Heart left ventricle (tissue), 16 donors: ENCODE measurements around the gene RGMA. TPM values are rescaled to one million over a fixed set of nuclear protein-coding genes. Genes with fewer than 3 reads are reported as not detected.

Experiments
- ATAC-seq, 4 donors: fragments of 200-7000 bp; cut with Tn5 transposase; one replicate each; pipeline ENCODE4 v1.9.1; 2020 to 2022; ENCODE audit warnings: moderate library complexity in 4 of 4, mild to moderate bottlenecking in 3 of 4, moderate number of reproducible peaks in 1 of 4
- DNase-seq, 5 donors: peaks; one replicate each; pipeline ENCODE4 v3.0.0-alpha.2; 2020
- H3K27ac ChIP-seq, 12 donors: fragments of 200-600 bp; sonication (generic) in 4 of 12; one replicate each; pipeline versions ENCODE4 v1.5.0 to v1.8.0; 2016 to 2022; ENCODE audit warnings: mild to moderate bottlenecking in 2 of 12
- H3K27me3 ChIP-seq, 9 donors: fragments of 200-600 bp; sonication (generic) in 2 of 9; one replicate each; pipeline versions ENCODE4 v1.5.1 to v1.8.0; 2016 to 2022; ENCODE audit warnings: mild to moderate bottlenecking in 3 of 9
- H3K36me3 ChIP-seq, 9 donors: fragments of 200-600 bp; sonication (generic) in 2 of 9; one replicate each; pipeline versions ENCODE4 v1.5.0 to v1.8.0; 2018 to 2022; ENCODE audit warnings: mild to moderate bottlenecking in 2 of 9
- H3K4me1 ChIP-seq, 12 donors: fragments of 200-600 bp; sonication (generic) in 4 of 12; one replicate each; pipeline versions ENCODE4 v1.5.0 to v1.8.0; 2016 to 2022; ENCODE audit warnings: mild to moderate bottlenecking in 3 of 12
- H3K4me3 ChIP-seq, 12 donors: fragments of 200-600 bp; sonication (generic) in 4 of 12; one replicate each; pipeline versions ENCODE4 v1.5.0 to v1.8.0; 2017 to 2022; ENCODE audit warnings: mild to moderate bottlenecking in 9 of 12, moderate library complexity in 4 of 12
- H3K9me3 ChIP-seq, 12 donors: fragments of 200-600 bp; sonication (generic) in 4 of 12; one replicate each; pipeline versions ENCODE4 v1.5.0 to v1.8.0; 2016 to 2022; ENCODE audit warnings: mild to moderate bottlenecking in 1 of 12
- CTCF ChIP-seq, 12 donors: fragments of 200-600 bp; sonication (generic) in 4 of 12; IDR thresholded peaks; one replicate each; pipeline versions ENCODE4 v1.5.0 to v1.8.0; 2018 to 2022; ENCODE audit warnings: antibody characterized with exemption in 12 of 12, mild to moderate bottlenecking in 5 of 12
- POLR2A ChIP-seq, 2 donors: fragments of 450-650 bp; IDR thresholded peaks; one replicate each; pipeline ENCODE4 v1.6.1; 2017; ENCODE audit warnings: antibody characterized with exemption in 2 of 2, mild to moderate bottlenecking in 2 of 2, moderate library complexity in 2 of 2
- WGBS, 4 donors: extraction: QIAGEN DNeasy Blood & Tissue Kit in 2 of 4; methylation state at CpG; one replicate each; pipeline versions ENCODE4 v1.1.5 to v1.1.7; 2013 to 2018; 5-methylcytosine and 5-hydroxymethylcytosine counted together
- intact Hi-C, 10 donors: fragments of 100-400 bp; cut with DNase I; formaldehyde crosslinking; loops; one replicate each; pipeline versions ENCODE4 v1.11.1 to v1.14.2; 2022
- polyA plus RNA-seq, 2 donors: library from polyadenylated mRNA; stranded (reverse); fragments of 200-250 nt; gene quantifications; one replicate each; pipeline ENCODE4 v1.2.3, GENCODE V29; 2013
- total RNA-seq, 9 donors: library from RNA; depleted of rRNA in 2 of 9; stranded (reverse); fragments of >200 nt in 2 of 9; fragmentation: NEBNext Ultra II Directional in 3 of 9; extraction: Animal tissue kit (Norgen Biotek cat#: 25700) in 3 of 9; gene quantifications; one replicate each; pipeline versions ENCODE4 v1.1.0 to v1.2.4, GENCODE V29; 2016 to 2023
- donor health status: ischemic (EF 13 %, LVEDD 7.1; RV severe dilation, severe dysfunction).
- donor health status: healthy with polysubstance abuse.
- donor health status: DM: no; HTN: yes; CAD: no.
- donor health status: DM: no; HTN: no; CAD: no.
- donor health status: ischemic (EF 25% LVEDD 6.9; RV normal size, moderate dysfunction).
- donor health status: ischemic (EF 25% LVEDD 5.7; RV mildly dilated, moderate dysfunction).
- donor health status: healthy.
- donor health status: DM: yes; HTN: yes; CAD: no.
- donor health status: ischemic (EF 35%, LVEDD 5.7; RV mildly dilated, moderate dysfunction).
- donor health status: nonischemic (EF 11% LVEDD 7.7; RV severe dilation, severe dysfunction).
- donor health status: DM: yes; HTN: yes; CAD: no.
- donor health status: PGD.
- donor health status: ischemic (EF 29% LVEDD 5.4; RV normal size, mild dysfunction).
- donor health status: nonischemic (EF 23%, LVEDD 6.1; RV moderate dilation, normal function).

The RGMA gene
- total and polyA plus RNA-seq, 11 donors = 4.7 to 20.8 (median 14.8) TPM

- intact Hi-C loops = loop anchor here in 3 of 10 donors (1.0 to 10.0 kb wide), 3 partner anchors 235 to 1295 kb away; no protein-coding TSS in a partner anchor
- peak overlapping the region; percentile 6 to 96 (median 83) for H3K27ac ChIP-seq
- peaks cover 0 to 37% (median 32%) of the 10 kb centered on the region in 9 donors for H3K36me3 ChIP-seq
- 62 to 68% (median 67%) methylated on average over 14 to 17 of the region's 17 CpGs for WGBS, 4 donors
- DNase-seq = peak in 1 of 5 donors; percentile 51
- peak overlapping the region in 2 of 12 donors; percentile 1 for H3K4me3 ChIP-seq
- ATAC-seq = peak in 3 of 4 donors; percentile 1 to 3 (median 3)
- no peaks in the 10 kb centered on the region for H3K9me3 ChIP-seq
- peaks cover 0 to 67% (median 47%) of the 10 kb centered on the region in 12 donors for H3K4me1 ChIP-seq
- TF ChIP-seq POLR2A (IDR thresholded peaks at IDR 0.05) = no peak
- TF ChIP-seq CTCF (IDR thresholded peaks at IDR 0.05) = no peak
- H3K27me3 ChIP-seq = no peaks in the 10 kb centered on the region
Measured at GRCh38 chr15:93029214-93029835, 59.7 kb downstream of the RGMA start.

GRCh38 chr15:93028632-93029213 is 60.3 kb downstream of the RGMA start:
- H3K27ac ChIP-seq = peak overlapping the region; percentile 43 to 96 (median 83)
- no peaks in the 10 kb centered on the region for H3K27me3 ChIP-seq
- peaks cover 0 to 67% (median 47%) of the 10 kb centered on the region in 12 donors for H3K4me1 ChIP-seq
- DNase-seq = peak; percentile 68 to 93 (median 89)
- H3K4me3 ChIP-seq = peak overlapping the region in 2 of 12 donors; percentile 1
- H3K9me3 ChIP-seq = no peaks in the 10 kb centered on the region
- H3K36me3 ChIP-seq = peaks cover 0 to 43% (median 38%) of the 10 kb centered on the region in 9 donors
- 26 to 36% (median 31%) methylated on average over 21 of the region's 21 CpGs for WGBS, 4 donors
- intact Hi-C loops = loop anchor here in 3 of 10 donors (1.0 to 10.0 kb wide), 3 partner anchors 234 to 1296 kb away; no protein-coding TSS in a partner anchor
- TF ChIP-seq POLR2A (IDR thresholded peaks at IDR 0.05) = no peak
- TF ChIP-seq CTCF (IDR thresholded peaks at IDR 0.05) = no peak
- ATAC-seq = peak; percentile 45 to 75 (median 72)

GRCh38 chr15:93028111-93028631 is 60.8 kb downstream of the RGMA start:
- intact Hi-C loops = loop anchor here in 2 of 10 donors (10.0 kb wide), 2 partner anchors 233 to 1297 kb away; no protein-coding TSS in a partner anchor
- no peaks in the 10 kb centered on the region for H3K9me3 ChIP-seq
- DNase-seq (no peak), ATAC-seq (peak in 2 of 4 donors; percentile 6 to 16)
- H3K27me3 ChIP-seq = no peaks in the 10 kb centered on the region
- peak overlapping the region; percentile 43 to 96 (median 83) for H3K27ac ChIP-seq
- peak overlapping the region in 2 of 12 donors; percentile 1 for H3K4me3 ChIP-seq
- 40 to 53% (median 47%) methylated on average over 12 to 13 of the region's 13 CpGs for WGBS, 4 donors
- H3K36me3 ChIP-seq = peaks cover 0 to 48% (median 43%) of the 10 kb centered on the region in 9 donors
- peaks cover 0 to 67% (median 47%) of the 10 kb centered on the region in 12 donors for H3K4me1 ChIP-seq
- TF ChIP-seq POLR2A (IDR thresholded peaks at IDR 0.05) = no peak
- no peak for TF ChIP-seq CTCF (IDR thresholded peaks at IDR 0.05)

GRCh38 chr15:93027413-93027812 is 61.6 kb downstream of the RGMA start:
- peak in 1 of 5 donors; percentile 65 for DNase-seq
- ATAC-seq = no peak
- Histone ChIP-seq H3K27me3 (no peaks in the 10 kb centered on the region), H3K4me1 (peaks cover 0 to 67% (median 47%) of the 10 kb centered on the region in 12 donors), H3K4me3 (no peak overlapping the region), H3K27ac (peak overlapping the region in 10 of 12 donors; percentile 74 to 96 (median 83)), H3K9me3 (no peaks in the 10 kb centered on the region), H3K36me3 (peaks cover 0 to 56% (median 51%) of the 10 kb centered on the region in 9 donors)
- intact Hi-C loops = loop anchor here in 2 of 10 donors (10.0 kb wide), 2 partner anchors 233 to 1297 kb away; no protein-coding TSS in a partner anchor
- WGBS, 4 donors = 77 to 84% (median 79%) methylated on average over 10 of the region's 10 CpGs
- TF ChIP-seq CTCF (IDR thresholded peaks at IDR 0.05) = no peak
- no peak for TF ChIP-seq POLR2A (IDR thresholded peaks at IDR 0.05)
